K562 (cell line): ENCODE results near the gene HMCN1. TPM values are rescaled to one million over a fixed set of nuclear protein-coding genes. Genes with fewer than 3 reads are reported as not detected.

Source experiments
- CEBPG ChIP-seq, 3 experiments: fragments of 200-800 bp in 1 of 3; sonication (Bioruptor generic) in 1 of 3; sonication (generic) in 1 of 3; formaldehyde crosslinking in 1 of 3; IDR thresholded peaks in 2 of 3; conservative IDR thresholded peaks in 1 of 3; 2 replicates each; pipeline versions ENCODE4 v1.6.1 to v1.8.0; 2016 to 2022; ENCODE audit warnings: missing compliant biosample characterization in 2 of 3, missing genetic modification characterization in 2 of 3, mild to moderate bottlenecking in 1 of 3, missing genetic modification reagents in 1 of 3
- CREM ChIP-seq: IDR thresholded peaks from 2 replicates; pipeline ENCODE4 v1.6.1; 2014; ENCODE audit warnings: antibody characterized with exemption, low read depth
- EP300 ChIP-seq: IDR thresholded peaks from 2 replicates; pipeline ENCODE4 v1.6.1; 2012; ENCODE audit warnings: low read length, improper control_type of control experiment
- ESRRB ChIP-seq: fragments of 250-450 bp; sonication (Bioruptor Pico); IDR thresholded peaks from 2 replicates; pipeline ENCODE4 v1.5.0; 2020; ENCODE audit warnings: mild to moderate bottlenecking, moderate library complexity, borderline replicate concordance
- HDAC8 ChIP-seq: fragments of 450-650 bp; IDR thresholded peaks from 2 replicates; pipeline ENCODE4 v1.6.1; 2016; ENCODE audit warnings: mild to moderate bottlenecking, missing genetic modification characterization, moderate library complexity, missing compliant biosample characterization
- HSF4 ChIP-seq: fragments of 250-450 bp; sonication (Bioruptor Pico); IDR thresholded peaks from 2 replicates; pipeline ENCODE4 v2.1.2; 2022; ENCODE audit warnings: mild to moderate bottlenecking, moderate library complexity, borderline replicate concordance
- MXD1 ChIP-seq: fragments of 250-450 bp; sonication (Bioruptor Pico); IDR thresholded peaks from 2 replicates; pipeline ENCODE4 v1.8.0; 2021; ENCODE audit warnings: borderline replicate concordance, mild to moderate bottlenecking, moderate library complexity; ENCODE audit not compliant: poor library complexity, severe bottlenecking
- NFE2L1 ChIP-seq: fragments of 450-650 bp; IDR thresholded peaks from 2 replicates; pipeline ENCODE4 v1.6.1; 2016; ENCODE audit warnings: missing genetic modification characterization, low read depth, mild to moderate bottlenecking, missing compliant biosample characterization, moderate library complexity, borderline replicate concordance
- POLR2AphosphoS5 ChIP-seq: IDR thresholded peaks from 2 replicates; pipeline ENCODE4 v1.6.1; 2011; ENCODE audit warnings: mild to moderate bottlenecking, low read depth, low read length, moderate library complexity; ENCODE audit not compliant: control insufficient read depth, insufficient read depth
- PRPF4 ChIP-seq: fragments of 200-400 bp; formaldehyde crosslinking; IDR thresholded peaks from one replicate; pipeline ENCODE4 v1.6.1; 2017; ENCODE audit warnings: low read length, low read depth, mild to moderate bottlenecking; ENCODE audit not compliant: insufficient read depth, poor library complexity, severe bottlenecking
- SAP30 ChIP-seq: fragments of 200-600 bp; sonication (generic); IDR thresholded peaks from 2 replicates; pipeline ENCODE4 v1.6.1; 2012; ENCODE audit warnings: borderline replicate concordance, low read depth, mild to moderate bottlenecking, moderate library complexity, low read length, control low read depth, inconsistent platforms; ENCODE audit not compliant: insufficient read depth, poor library complexity, severe bottlenecking
- TFAM ChIP-seq: fragments of 250-450 bp; sonication (Bioruptor Pico); conservative IDR thresholded peaks from 2 replicates; pipeline ENCODE4 v1.5.0; 2021; ENCODE audit warnings: mild to moderate bottlenecking, moderate library complexity
- TRIM24 ChIP-seq, 2 experiments: fragments of 450-650 bp; IDR thresholded peaks; 2 replicates each; pipeline ENCODE4 v1.6.1; 2016
- TSHZ1 ChIP-seq: fragments of 250-450 bp; sonication (Bioruptor Pico); IDR thresholded peaks from 2 replicates; pipeline ENCODE4 v1.4.0; 2020; ENCODE audit warnings: mild to moderate bottlenecking, moderate library complexity
- ZFP30 ChIP-seq: fragments of 250-450 bp; sonication (Bioruptor Pico); IDR thresholded peaks from 2 replicates; pipeline ENCODE4 v1.8.0; 2022; ENCODE audit warnings: moderate library complexity, mild to moderate bottlenecking, inconsistent platforms, borderline replicate concordance
- ZFX ChIP-seq: sonication (generic); formaldehyde crosslinking; IDR thresholded peaks from 2 replicates; pipeline ENCODE4 v1.8.0; 2022; ENCODE audit warnings: mild to moderate bottlenecking, missing genetic modification reagents, moderate library complexity
- polyA plus RNA-seq, 8 experiments: library from polyadenylated mRNA; depleted of rRNA in 4 of 8; stranded (reverse) in 5 of 8; unstranded in 3 of 8; fragments of >200 nt; fragmentation: Nextera tagmentation in 2 of 8; fragmentation: Illumina TruSeq in 1 of 8; extraction: Ambion mirVana in 2 of 8; extraction: Trizol in 1 of 8; gene quantifications; 2 replicates each; pipeline versions ENCODE4 v1.2.1 to v1.2.3, GENCODE V29; 2011 to 2014; ENCODE audit warnings: inconsistent platforms in 1 of 8, missing spikeins in 1 of 8
- total RNA-seq, 7 experiments: library from RNA; depleted of rRNA in 6 of 7; stranded (reverse); fragments of >200 nt in 6 of 7; fragmentation: Illumina TruSeq in 2 of 7; extraction: Trizol in 2 of 7; gene quantifications; 2 replicates each; pipeline versions ENCODE4 v1.2.1 to v1.2.3, GENCODE V29; 2011 to 2021; ENCODE audit warnings: low replicate concordance in 1 of 7
- TF ChIP-seq, protein P1 (sequence below): fragments of 450-650 bp; IDR thresholded peaks from 2 replicates; pipeline ENCODE4 v1.6.1; 2018; ENCODE audit not compliant: partially characterized antibody

HMCN1 gene
- total and polyA plus RNA-seq, 9 of the 15 experiments (the other 6 are each of a cell fraction or from before 2014, with no cell fraction given), result 0.07 to 0.36 (median 0.21) TPM

DNA sequence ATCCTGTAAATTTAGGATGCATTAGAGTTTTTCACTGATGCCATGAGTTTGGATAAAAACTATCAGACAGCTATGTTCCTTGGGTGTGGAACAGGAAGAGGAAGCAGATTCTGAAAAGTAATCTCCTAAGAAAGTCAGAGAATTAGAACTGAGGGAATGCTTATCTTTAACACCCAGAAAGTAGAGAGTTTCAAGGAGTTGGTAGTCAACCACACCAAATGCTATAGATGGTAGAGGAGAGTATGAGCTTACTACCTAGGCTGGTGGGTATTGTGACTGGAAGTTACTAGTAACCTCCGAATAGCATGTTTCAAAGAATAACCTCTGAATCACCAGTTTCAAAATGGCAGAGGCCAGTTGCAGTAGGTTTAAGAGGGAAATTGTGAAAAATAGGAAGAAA lies 288.0 kb downstream of the HMCN1 start (continued):
- TF ChIP-seq CREM, result no peak
- no peak for TF ChIP-seq PRPF4
- no peak for TF ChIP-seq ZFX (CRISPR knock-in tag)
- TF ChIP-seq, protein P1, sequence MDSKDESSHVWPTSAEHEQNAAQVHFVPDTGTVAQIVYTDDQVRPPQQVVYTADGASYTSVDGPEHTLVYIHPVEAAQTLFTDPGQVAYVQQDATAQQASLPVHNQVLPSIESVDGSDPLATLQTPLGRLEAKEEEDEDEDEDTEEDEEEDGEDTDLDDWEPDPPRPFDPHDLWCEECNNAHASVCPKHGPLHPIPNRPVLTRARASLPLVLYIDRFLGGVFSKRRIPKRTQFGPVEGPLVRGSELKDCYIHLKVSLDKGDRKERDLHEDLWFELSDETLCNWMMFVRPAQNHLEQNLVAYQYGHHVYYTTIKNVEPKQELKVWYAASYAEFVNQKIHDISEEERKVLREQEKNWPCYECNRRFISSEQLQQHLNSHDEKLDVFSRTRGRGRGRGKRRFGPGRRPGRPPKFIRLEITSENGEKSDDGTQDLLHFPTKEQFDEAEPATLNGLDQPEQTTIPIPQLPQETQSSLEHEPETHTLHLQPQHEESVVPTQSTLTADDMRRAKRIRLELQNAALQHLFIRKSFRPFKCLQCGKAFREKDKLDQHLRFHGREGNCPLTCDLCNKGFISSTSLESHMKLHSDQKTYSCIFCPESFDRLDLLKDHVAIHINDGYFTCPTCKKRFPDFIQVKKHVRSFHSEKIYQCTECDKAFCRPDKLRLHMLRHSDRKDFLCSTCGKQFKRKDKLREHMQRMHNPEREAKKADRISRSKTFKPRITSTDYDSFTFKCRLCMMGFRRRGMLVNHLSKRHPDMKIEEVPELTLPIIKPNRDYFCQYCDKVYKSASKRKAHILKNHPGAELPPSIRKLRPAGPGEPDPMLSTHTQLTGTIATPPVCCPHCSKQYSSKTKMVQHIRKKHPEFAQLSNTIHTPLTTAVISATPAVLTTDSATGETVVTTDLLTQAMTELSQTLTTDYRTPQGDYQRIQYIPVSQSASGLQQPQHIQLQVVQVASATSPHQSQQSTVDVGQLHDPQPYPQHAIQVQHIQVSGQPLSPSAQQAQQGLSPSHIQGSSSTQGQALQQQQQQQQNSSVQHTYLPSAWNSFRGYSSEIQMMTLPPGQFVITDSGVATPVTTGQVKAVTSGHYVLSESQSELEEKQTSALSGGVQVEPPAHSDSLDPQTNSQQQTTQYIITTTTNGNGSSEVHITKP, result no peak
- no peak for TF ChIP-seq ZFP30
- no peak for TF ChIP-seq MXD1 (CRISPR knock-in tag)
- no peak for TF ChIP-seq POLR2AphosphoS5
- no peak for TF ChIP-seq ESRRB (CRISPR knock-in tag)
- peak; percentile 59; the same call in 1 of the 2 replicates for TF ChIP-seq EP300
- peak in 1 of 2 experiments; percentile 30; a peak in 2 of 4 replicates for TF ChIP-seq TRIM24 (IDR thresholded peaks at IDR 0.05)
- no peak for TF ChIP-seq HSF4
- no peak for TF ChIP-seq HDAC8 (tag)
- no peak for TF ChIP-seq SAP30
- TF ChIP-seq TSHZ1 (CRISPR knock-in tag), result no peak
- TF ChIP-seq NFE2L1 (tag), result no peak
- TF ChIP-seq TFAM (CRISPR knock-in tag), result no peak
- TF ChIP-seq CEBPG (CRISPR knock-in tag; IDR thresholded peaks at IDR 0.05), result no peak
- TF ChIP-seq CEBPG (tag; conservative IDR thresholded peaks at IDR 0.05 in 1 of 2, IDR thresholded peaks at IDR 0.05 in 1 of 2), result no peak
